WI38 (cell line): ENCODE data around the gene CCNDBP1.

Experiments
- H3K4me3 ChIP-seq: 2 replicates; pipeline ENCODE4 v1.5.1; 2011; ENCODE audit warnings: low read depth, mild to moderate bottlenecking, control low read depth, low read length
- TF ChIP-seq, protein P1 (sequence below): IDR thresholded peaks from 2 replicates; pipeline ENCODE4 v1.5.1; 2012; ENCODE audit warnings: low read depth, mild to moderate bottlenecking, control low read depth, low read length

Gene CCNDBP1

DNA sequence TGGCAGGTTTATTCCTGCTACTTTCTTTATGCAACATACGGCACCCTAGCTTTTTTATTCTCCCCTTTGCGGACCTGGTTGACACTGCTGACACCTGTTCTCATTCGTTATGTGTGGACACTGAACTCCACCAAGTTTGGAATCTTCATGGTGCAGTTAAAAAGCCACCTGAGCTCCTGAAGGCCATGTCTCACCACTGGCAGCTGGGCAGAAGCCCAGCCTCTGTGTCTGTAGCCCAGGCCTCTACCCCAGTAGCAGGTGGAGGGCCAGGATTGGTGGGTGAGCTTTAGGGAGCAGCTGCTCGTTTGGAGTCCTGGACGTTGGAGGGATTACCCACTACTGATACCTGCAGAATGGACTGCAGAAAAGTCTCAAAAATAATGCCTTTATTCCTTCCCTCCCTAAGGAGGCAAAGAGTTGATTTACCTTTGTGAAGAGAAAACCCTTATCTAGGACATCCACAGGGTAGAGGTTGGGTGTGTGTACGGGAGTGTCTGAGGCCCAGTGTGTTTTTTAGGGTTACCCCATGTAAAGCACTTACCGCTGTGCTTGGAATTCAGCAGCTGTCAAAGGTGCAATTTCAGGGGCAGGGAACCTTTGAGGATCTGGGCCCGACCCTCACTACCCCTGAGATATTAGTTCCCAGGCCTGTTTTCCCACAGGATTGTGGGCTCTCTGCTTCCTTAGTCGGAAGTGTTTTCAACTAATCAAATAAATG, 637 bp upstream of the CCNDBP1 start:
- peak overlapping the region; percentile 81 for H3K4me3 ChIP-seq

DNA sequence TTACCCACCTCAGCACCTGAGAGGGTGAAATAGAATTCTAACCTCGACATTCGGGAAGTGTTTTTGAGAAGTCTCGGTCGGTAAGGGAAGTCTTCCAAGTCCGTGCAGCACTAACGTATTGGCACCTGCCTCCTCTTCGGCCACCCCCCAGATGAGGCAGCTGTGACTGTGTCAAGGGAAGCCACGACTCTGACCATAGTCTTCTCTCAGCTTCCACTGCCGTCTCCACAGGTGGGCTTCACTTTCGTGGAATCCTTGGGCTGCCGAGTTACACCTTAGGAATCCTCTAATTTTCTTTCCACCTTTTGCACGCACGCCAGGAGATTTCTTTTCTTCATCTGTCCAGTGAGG, 775 bp downstream of the CCNDBP1 start:
- TF ChIP-seq, protein P1, sequence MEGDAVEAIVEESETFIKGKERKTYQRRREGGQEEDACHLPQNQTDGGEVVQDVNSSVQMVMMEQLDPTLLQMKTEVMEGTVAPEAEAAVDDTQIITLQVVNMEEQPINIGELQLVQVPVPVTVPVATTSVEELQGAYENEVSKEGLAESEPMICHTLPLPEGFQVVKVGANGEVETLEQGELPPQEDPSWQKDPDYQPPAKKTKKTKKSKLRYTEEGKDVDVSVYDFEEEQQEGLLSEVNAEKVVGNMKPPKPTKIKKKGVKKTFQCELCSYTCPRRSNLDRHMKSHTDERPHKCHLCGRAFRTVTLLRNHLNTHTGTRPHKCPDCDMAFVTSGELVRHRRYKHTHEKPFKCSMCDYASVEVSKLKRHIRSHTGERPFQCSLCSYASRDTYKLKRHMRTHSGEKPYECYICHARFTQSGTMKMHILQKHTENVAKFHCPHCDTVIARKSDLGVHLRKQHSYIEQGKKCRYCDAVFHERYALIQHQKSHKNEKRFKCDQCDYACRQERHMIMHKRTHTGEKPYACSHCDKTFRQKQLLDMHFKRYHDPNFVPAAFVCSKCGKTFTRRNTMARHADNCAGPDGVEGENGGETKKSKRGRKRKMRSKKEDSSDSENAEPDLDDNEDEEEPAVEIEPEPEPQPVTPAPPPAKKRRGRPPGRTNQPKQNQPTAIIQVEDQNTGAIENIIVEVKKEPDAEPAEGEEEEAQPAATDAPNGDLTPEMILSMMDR, result no peak
- peak overlapping the region; percentile 81 for H3K4me3 ChIP-seq

More for the DNA sequence above, 637 bp upstream of the CCNDBP1 start:
- TF ChIP-seq, protein P1, result no peak

- no peak overlapping the region for H3K4me3 ChIP-seq
- TF ChIP-seq, protein P1, result peak; percentile 55
These were observed 2.4 kb downstream of the CCNDBP1 start for GRCh38 chr15:43187544-43188155.

GRCh38 chr15:43189296-43189695, 4.1 kb downstream of the CCNDBP1 start:
- TF ChIP-seq, protein P1, result no peak

DNA sequence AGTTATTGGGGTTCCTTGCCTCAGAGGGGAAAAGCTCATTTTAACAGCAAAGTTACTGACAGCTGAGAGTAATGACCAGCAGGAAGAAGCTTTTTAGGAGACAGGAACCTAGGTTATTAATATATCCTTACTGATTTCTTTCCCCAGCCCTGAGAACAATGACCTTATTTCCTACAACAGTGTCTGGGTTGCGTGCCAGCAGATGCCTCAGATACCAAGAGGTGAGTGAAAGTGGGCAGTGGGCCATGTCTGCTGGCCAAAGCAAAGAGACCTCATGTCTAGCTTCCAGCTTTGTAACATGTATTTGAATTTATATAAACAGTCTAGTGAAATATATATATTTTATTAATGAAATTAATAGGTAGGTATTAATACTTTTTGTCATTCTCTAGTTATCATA, 5.0 kb downstream of the CCNDBP1 start:
- TF ChIP-seq, protein P1, result no peak
- H3K4me3 ChIP-seq, result no peak overlapping the region

More at GRCh38 chr15:43189296-43189695, 4.1 kb downstream of the CCNDBP1 start:
- no peak overlapping the region for H3K4me3 ChIP-seq

DNA sequence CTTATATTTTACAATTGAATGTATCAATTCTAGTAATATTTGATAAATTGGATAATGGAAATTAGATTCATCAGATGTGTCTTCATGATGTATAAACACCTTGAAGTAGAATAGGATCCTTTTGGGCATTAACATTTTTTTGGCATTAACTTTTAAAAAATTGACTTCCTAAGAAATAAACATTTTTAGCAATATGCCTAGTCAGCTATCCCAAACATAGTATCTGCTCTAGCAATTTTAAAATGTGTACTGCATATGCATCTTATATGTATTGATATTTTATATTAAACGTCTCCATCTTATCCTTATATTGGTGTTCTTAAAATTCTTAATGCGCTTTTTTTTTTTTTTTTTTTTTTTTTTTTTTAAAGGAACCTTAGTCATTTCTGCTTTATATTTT, 8.5 kb downstream of the CCNDBP1 start:
- TF ChIP-seq, protein P1, result no peak
- H3K4me3 ChIP-seq, result no peak overlapping the region

DNA sequence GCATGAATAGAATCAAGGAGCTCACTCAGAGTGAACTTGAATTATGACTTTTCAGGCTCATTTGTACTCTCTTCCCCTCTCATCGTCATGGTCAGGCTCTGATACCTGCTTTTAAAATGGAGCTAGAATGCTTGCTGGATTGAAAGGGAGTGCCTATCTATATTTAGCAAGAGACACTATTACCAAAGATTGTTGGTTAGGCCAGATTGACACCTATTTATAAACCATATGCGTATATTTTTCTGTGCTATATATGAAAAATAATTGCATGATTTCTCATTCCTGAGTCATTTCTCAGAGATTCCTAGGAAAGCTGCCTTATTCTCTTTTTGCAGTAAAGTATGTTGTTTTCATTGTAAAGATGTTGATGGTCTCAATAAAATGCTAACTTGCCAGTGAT, 9.6 kb downstream of the CCNDBP1 start:
- TF ChIP-seq, protein P1, result no peak
- H3K4me3 ChIP-seq, result no peak overlapping the region
